SK-N-SH (cell line): Measurements from ENCODE around the gene DBR1. TPM values are rescaled to one million over a fixed set of nuclear protein-coding genes. Genes with fewer than 3 reads are reported as not detected.

Source experiments
- CTCF ChIA-PET: fragments of 300-600, 350-600 bp; formaldehyde crosslinking; extraction: SDS; loops from one replicate; lab custom pipeline; 2021; lab: Yijun Ruan, JAX
- POLR2A ChIA-PET: fragments of 350-600 bp; sonication (Branson Sonifier 250); formaldehyde crosslinking; extraction: SDS; loops from one replicate; lab custom pipeline; 2020; ENCODE audit warnings: antibody characterized with exemption, inconsistent platforms; lab: Yijun Ruan, JAX
- DNase-seq: peaks from one replicate; pipeline ENCODE4 v3.0.0; 2012
- H2AFZ ChIP-seq: fragments of 200-600 bp; sonication (generic); 2 replicates; pipeline ENCODE4 v1.8.1; 2016; ENCODE audit warnings: antibody characterized with exemption, mild to moderate bottlenecking, low read depth
- H3F3A ChIP-seq: fragments of 200-600 bp; sonication (generic); replicated peaks from 2 replicates; pipeline ENCODE3; 2016; ENCODE audit warnings: antibody characterized with exemption, mild to moderate bottlenecking; ENCODE audit not compliant: insufficient read depth
- H3K27ac ChIP-seq, 2 experiments: fragments of 200-500 bp in 1 of 2; fragments of 200-600 bp in 1 of 2; sonication (Bioruptor generic) in 1 of 2; sonication (generic), shearing (Covaris generic) in 1 of 2; 2 replicates each; pipeline versions ENCODE4 v1.5.1 to v1.6.1; 2014 to 2016; ENCODE audit warnings: low read depth in 2 of 2, inconsistent platforms in 1 of 2, low read length in 1 of 2, mild to moderate bottlenecking in 1 of 2, mixed read lengths in 1 of 2
- H3K27me3 ChIP-seq: fragments of 200-600 bp; sonication (generic), shearing (Covaris generic); 2 replicates; pipeline ENCODE4 v1.6.1; 2016; ENCODE audit warnings: mixed run types; ENCODE audit not compliant: insufficient read depth
- H3K36me3 ChIP-seq, 2 experiments: fragments of 200-500 bp in 1 of 2; fragments of 200-600 bp in 1 of 2; sonication (Bioruptor generic) in 1 of 2; sonication (generic) in 1 of 2; replicated peaks in 1 of 2; 2 replicates each; pipeline versions ENCODE3 to v1.5.1; 2014 to 2016; ENCODE audit warnings: low read length in 1 of 2, mild to moderate bottlenecking in 1 of 2; ENCODE audit not compliant: insufficient read depth in 2 of 2, control insufficient read depth in 1 of 2
- H3K4me1 ChIP-seq, 2 experiments: fragments of 200-500 bp in 1 of 2; fragments of 200-600 bp in 1 of 2; sonication (Bioruptor generic) in 1 of 2; sonication (generic), shearing (Covaris generic) in 1 of 2; 2 replicates each; pipeline versions ENCODE4 v1.5.1 to v1.6.1; 2014 to 2016; ENCODE audit warnings: low read depth in 1 of 2, low read length in 1 of 2, mixed run types in 1 of 2; ENCODE audit not compliant: insufficient read depth in 2 of 2, control insufficient read depth in 1 of 2
- H3K4me2 ChIP-seq: fragments of 200-600 bp; sonication (generic), shearing (Covaris generic); 2 replicates; pipeline ENCODE4 v1.6.1; 2017; ENCODE audit warnings: mixed run types
- H3K4me3 ChIP-seq, 2 experiments: fragments of 200-500 bp in 1 of 2; fragments of 200-600 bp in 1 of 2; sonication (Bioruptor generic) in 1 of 2; sonication (generic), shearing (Covaris generic) in 1 of 2; 2 replicates each; pipeline versions ENCODE4 v1.5.1 to v1.8.1; 2014 to 2016; ENCODE audit warnings: low read depth in 2 of 2, inconsistent platforms in 1 of 2, low read length in 1 of 2, mild to moderate bottlenecking in 1 of 2, mixed read lengths in 1 of 2, moderate library complexity in 1 of 2
- H3K79me2 ChIP-seq: fragments of 200-600 bp; sonication (generic); 2 replicates; pipeline ENCODE4 v1.8.1; 2017; ENCODE audit warnings: mild to moderate bottlenecking; ENCODE audit not compliant: insufficient read depth
- H3K9ac ChIP-seq: fragments of 200-600 bp; sonication (generic); 2 replicates; pipeline ENCODE4 v1.6.1; 2017; ENCODE audit warnings: mixed run types
- H3K9me2 ChIP-seq: fragments of 200-600 bp; sonication (generic); 2 replicates; pipeline ENCODE4 v1.6.1; 2017; ENCODE audit warnings: mixed run types
- H3K9me3 ChIP-seq: fragments of 200-600 bp; sonication (generic); 2 replicates; pipeline ENCODE4 v1.6.1; 2017; ENCODE audit warnings: mixed run types, mild to moderate bottlenecking, moderate library complexity
- H4K20me1 ChIP-seq: fragments of 200-600 bp; sonication (generic); 2 replicates; pipeline ENCODE4 v1.6.1; 2017; ENCODE audit warnings: mild to moderate bottlenecking, mixed run types; ENCODE audit not compliant: insufficient read depth
- EP300 ChIP-seq, 2 experiments: IDR thresholded peaks; 2 replicates each; pipeline versions ENCODE4 v1.4.0 to v1.6.1; 2012; ENCODE audit warnings: borderline replicate concordance in 1 of 2, low read depth in 1 of 2, low read length in 1 of 2
- EZH2phosphoT487 ChIP-seq: fragments of 200-600 bp; sonication (generic); IDR thresholded peaks from 2 replicates; pipeline ENCODE4 v1.6.1; 2017; ENCODE audit warnings: low read depth, mixed run types, mild to moderate bottlenecking, antibody characterized with exemption, moderate library complexity, borderline replicate concordance
- FOSL2 ChIP-seq: IDR thresholded peaks from 2 replicates; pipeline ENCODE4 v1.4.0; 2012; ENCODE audit warnings: low read depth, mild to moderate bottlenecking, moderate library complexity, borderline replicate concordance
- FOXM1 ChIP-seq: IDR thresholded peaks from 2 replicates; pipeline ENCODE4 v1.4.0; 2012; ENCODE audit warnings: low read depth, mild to moderate bottlenecking
- GABPA ChIP-seq: IDR thresholded peaks from 2 replicates; pipeline ENCODE4 v1.4.0; 2012; ENCODE audit warnings: low read depth, mild to moderate bottlenecking
- MXI1 ChIP-seq: IDR thresholded peaks from 2 replicates; pipeline ENCODE4 v1.6.1; 2012; ENCODE audit warnings: mild to moderate bottlenecking, low read depth, low read length, improper control_type of control experiment
- NFIC ChIP-seq: IDR thresholded peaks from 2 replicates; pipeline ENCODE4 v1.4.0; 2012; ENCODE audit warnings: borderline replicate concordance
- NRF1 ChIP-seq: IDR thresholded peaks from 2 replicates; pipeline ENCODE4 v1.6.1; 2012; ENCODE audit warnings: low read depth, mild to moderate bottlenecking, low read length
- RCOR1 ChIP-seq: fragments of 150-350 bp; IDR thresholded peaks from 2 replicates; pipeline ENCODE4 v1.6.1; 2017; ENCODE audit warnings: antibody characterized with exemption, low read length
- SIN3A ChIP-seq: IDR thresholded peaks from 2 replicates; pipeline ENCODE4 v1.6.1; 2012; ENCODE audit warnings: low read depth, mild to moderate bottlenecking, low read length, moderate library complexity, borderline replicate concordance
- SMC3 ChIP-seq: IDR thresholded peaks from 2 replicates; pipeline ENCODE4 v1.6.1; 2012; ENCODE audit warnings: low read depth, low read length, improper control_type of control experiment
- TAF1 ChIP-seq: IDR thresholded peaks from 2 replicates; pipeline ENCODE4 v1.6.1; 2012; ENCODE audit warnings: low read depth, mild to moderate bottlenecking, low read length, moderate library complexity, borderline replicate concordance
- WGBS: methylation state at CpG from one replicate; pipeline ENCODE4 v1.1.6; 2017; ENCODE audit warnings: low lambda C conversion rate; 5-methylcytosine and 5-hydroxymethylcytosine counted together
- polyA plus RNA-seq, 3 experiments: library from polyadenylated mRNA; depleted of rRNA; stranded (reverse); fragments of >200 nt; gene quantifications; 2 replicates each; pipeline ENCODE4 v1.2.3, GENCODE V29; 2012
- TF ChIP-seq, protein P1 (sequence below): fragments of 150-350 bp; IDR thresholded peaks from 2 replicates; pipeline ENCODE4 v1.6.1; 2017; ENCODE audit warnings: antibody characterized with exemption, low read length, low read depth, borderline replicate concordance
- TF ChIP-seq, protein P2 (sequence below): IDR thresholded peaks from 2 replicates; pipeline ENCODE4 v1.4.0; 2012; ENCODE audit warnings: low read depth, borderline replicate concordance
- TF ChIP-seq, protein P3 (sequence below): fragments of 200-600 bp; sonication (generic); IDR thresholded peaks from 2 replicates; pipeline ENCODE4 v1.6.1; 2017; ENCODE audit warnings: antibody characterized with exemption, mild to moderate bottlenecking, moderate library complexity

DBR1 gene
- polyA plus RNA-seq, 1 of the 3 experiments (the other 2 are of a cell fraction): 9.2 TPM

DNA sequence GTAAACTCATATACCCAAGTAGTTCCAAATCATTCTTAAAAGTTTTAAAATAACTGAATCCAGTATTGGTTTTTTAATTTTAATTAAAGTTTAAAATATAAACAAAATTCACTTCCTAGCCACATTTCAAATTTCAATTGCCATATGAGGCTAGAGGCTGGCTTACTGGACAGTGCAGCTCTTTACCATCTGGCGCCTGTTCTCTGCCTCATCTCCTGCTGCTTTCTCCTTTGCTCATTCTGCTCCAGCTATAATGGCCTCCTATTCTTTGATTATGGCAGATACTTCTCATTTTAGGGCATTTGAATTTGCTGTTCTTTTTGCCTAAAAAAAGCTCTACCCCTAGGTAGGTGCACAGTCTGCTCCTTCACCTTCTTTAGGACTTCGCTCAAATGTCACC is 31.5 kb upstream of the DBR1 start (continued):
- TF ChIP-seq NFIC (no peak), FOSL2 (no peak), NRF1 (no peak), MXI1 (no peak), RCOR1 (no peak), FOXM1 (no peak)
- TF ChIP-seq, all 33 proteins: peak for 0

DNA sequence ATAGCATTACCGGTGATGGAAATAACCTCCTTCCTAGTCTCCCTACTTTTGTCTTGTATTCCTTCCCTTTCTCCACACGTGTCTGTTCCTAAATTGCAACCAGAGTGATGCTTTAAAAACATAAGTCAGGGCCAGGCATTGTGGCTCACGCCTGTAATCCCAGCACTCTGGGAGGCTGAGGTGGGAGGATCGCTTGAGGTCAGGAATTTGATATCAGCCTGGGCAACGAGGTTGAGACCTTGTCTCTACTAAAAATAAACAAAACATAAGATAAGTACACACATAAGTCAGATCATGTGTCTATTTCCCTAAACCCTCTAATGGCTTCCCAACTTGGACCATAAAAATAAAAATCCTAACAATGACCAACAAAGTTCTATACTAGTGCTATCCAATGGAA is 30.8 kb upstream of the DBR1 start:
- H3K9me3 ChIP-seq: no peaks in the 10 kb centered on the region
- no peak overlapping the region for H3K4me3 ChIP-seq
- peaks cover 5 to 16% of the 10 kb centered on the region in 2 experiments for H3K36me3 ChIP-seq
- no peak overlapping the region for H3K9ac ChIP-seq
- H4K20me1 ChIP-seq: peaks cover 78% of the 10 kb centered on the region
- ChIA-PET POLR2A (no interaction called here), CTCF (no interaction called here)
- H3K9me2 ChIP-seq: no peaks in the 10 kb centered on the region
- TF ChIP-seq SMC3: no peak
- no peak for TF ChIP-seq EZH2phosphoT487
- no peak for TF ChIP-seq RCOR1
- TF ChIP-seq, protein P1, sequence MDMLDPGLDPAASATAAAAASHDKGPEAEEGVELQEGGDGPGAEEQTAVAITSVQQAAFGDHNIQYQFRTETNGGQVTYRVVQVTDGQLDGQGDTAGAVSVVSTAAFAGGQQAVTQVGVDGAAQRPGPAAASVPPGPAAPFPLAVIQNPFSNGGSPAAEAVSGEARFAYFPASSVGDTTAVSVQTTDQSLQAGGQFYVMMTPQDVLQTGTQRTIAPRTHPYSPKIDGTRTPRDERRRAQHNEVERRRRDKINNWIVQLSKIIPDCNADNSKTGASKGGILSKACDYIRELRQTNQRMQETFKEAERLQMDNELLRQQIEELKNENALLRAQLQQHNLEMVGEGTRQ: no peak
- TF ChIP-seq, protein P2, sequence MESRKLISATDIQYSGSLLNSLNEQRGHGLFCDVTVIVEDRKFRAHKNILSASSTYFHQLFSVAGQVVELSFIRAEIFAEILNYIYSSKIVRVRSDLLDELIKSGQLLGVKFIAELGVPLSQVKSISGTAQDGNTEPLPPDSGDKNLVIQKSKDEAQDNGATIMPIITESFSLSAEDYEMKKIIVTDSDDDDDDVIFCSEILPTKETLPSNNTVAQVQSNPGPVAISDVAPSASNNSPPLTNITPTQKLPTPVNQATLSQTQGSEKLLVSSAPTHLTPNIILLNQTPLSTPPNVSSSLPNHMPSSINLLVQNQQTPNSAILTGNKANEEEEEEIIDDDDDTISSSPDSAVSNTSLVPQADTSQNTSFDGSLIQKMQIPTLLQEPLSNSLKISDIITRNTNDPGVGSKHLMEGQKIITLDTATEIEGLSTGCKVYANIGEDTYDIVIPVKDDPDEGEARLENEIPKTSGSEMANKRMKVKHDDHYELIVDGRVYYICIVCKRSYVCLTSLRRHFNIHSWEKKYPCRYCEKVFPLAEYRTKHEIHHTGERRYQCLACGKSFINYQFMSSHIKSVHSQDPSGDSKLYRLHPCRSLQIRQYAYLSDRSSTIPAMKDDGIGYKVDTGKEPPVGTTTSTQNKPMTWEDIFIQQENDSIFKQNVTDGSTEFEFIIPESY: no peak
- no peak for TF ChIP-seq FOSL2
- TF ChIP-seq MXI1: no peak
- no peak for TF ChIP-seq GABPA
- TF ChIP-seq SIN3A: no peak
- no peak for TF ChIP-seq EP300 (IDR thresholded peaks at IDR 0.05; ENCODE audit: borderline replicate concordance in 1 of 2, low read depth in 1 of 2, low read length in 1 of 2)
- TF ChIP-seq, protein P3, sequence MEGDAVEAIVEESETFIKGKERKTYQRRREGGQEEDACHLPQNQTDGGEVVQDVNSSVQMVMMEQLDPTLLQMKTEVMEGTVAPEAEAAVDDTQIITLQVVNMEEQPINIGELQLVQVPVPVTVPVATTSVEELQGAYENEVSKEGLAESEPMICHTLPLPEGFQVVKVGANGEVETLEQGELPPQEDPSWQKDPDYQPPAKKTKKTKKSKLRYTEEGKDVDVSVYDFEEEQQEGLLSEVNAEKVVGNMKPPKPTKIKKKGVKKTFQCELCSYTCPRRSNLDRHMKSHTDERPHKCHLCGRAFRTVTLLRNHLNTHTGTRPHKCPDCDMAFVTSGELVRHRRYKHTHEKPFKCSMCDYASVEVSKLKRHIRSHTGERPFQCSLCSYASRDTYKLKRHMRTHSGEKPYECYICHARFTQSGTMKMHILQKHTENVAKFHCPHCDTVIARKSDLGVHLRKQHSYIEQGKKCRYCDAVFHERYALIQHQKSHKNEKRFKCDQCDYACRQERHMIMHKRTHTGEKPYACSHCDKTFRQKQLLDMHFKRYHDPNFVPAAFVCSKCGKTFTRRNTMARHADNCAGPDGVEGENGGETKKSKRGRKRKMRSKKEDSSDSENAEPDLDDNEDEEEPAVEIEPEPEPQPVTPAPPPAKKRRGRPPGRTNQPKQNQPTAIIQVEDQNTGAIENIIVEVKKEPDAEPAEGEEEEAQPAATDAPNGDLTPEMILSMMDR: no peak
- no peak for TF ChIP-seq TAF1
- no peaks in the 10 kb centered on the region for H3K4me1 ChIP-seq
- no peaks in the 10 kb centered on the region for H3K27me3 ChIP-seq
- no peaks in the 10 kb centered on the region for H3F3A ChIP-seq
- H3K79me2 ChIP-seq: peaks cover 98% of the 10 kb centered on the region
- H3K27ac ChIP-seq: no peak overlapping the region
- 94% methylated on average over 5 of the region's 5 CpGs for WGBS
- H2AFZ ChIP-seq: no peak overlapping the region
- DNase-seq: no peak
- no peak overlapping the region for H3K4me2 ChIP-seq
